Testis (tissue), 3 donors: ENCODE results near the gene SLC25A25. TPM values are rescaled to one million over a fixed set of nuclear protein-coding genes. Genes with fewer than 3 reads are reported as not detected.
A peak's percentile ranks its signal among the peaks of the same experiment; 100 is the strongest.
"Not testable (repeated sequence)": the region's sequence is repeated elsewhere in the genome, so short reads cannot be mapped to it uniquely, and the experiment has no call there.

Source experiments
- DNase-seq: peaks from one replicate; pipeline ENCODE4 v3.0.0-alpha.2; 2019
- H3K27ac ChIP-seq, 2 donors: fragments of 200-600 bp; sonication (generic); one replicate each; pipeline ENCODE4 v1.5.1; 2019
- H3K27me3 ChIP-seq: fragments of 200-600 bp; sonication (generic); one replicate; pipeline ENCODE4 v1.5.1; 2019
- H3K36me3 ChIP-seq: fragments of 200-600 bp; sonication (generic); one replicate; pipeline ENCODE4 v1.5.1; 2017; ENCODE audit warnings: low read depth; ENCODE audit errors: missing control alignments
- H3K4me1 ChIP-seq: fragments of 200-600 bp; sonication (generic); one replicate; pipeline ENCODE4 v1.5.1; 2019
- H3K4me3 ChIP-seq, 2 donors: fragments of 200-600 bp; sonication (generic); one replicate each; pipeline ENCODE4 v1.5.1; 2017 to 2019
- H3K9me3 ChIP-seq: fragments of 200-600 bp; sonication (generic); one replicate; pipeline ENCODE4 v1.5.1; 2017
- CTCF ChIP-seq, 3 experiments: fragments of 450-650 bp in 2 of 3; fragments of 200-600 bp in 1 of 3; sonication (generic) in 1 of 3; IDR thresholded peaks; one replicate each; pipeline ENCODE4 v1.5.1; 2016 to 2019; ENCODE audit warnings: antibody characterized with exemption in 3 of 3, mild to moderate bottlenecking in 2 of 3, moderate library complexity in 1 of 3
- POLR2A ChIP-seq: fragments of 450-650 bp; IDR thresholded peaks from one replicate; pipeline ENCODE4 v1.6.1; 2017; ENCODE audit warnings: antibody characterized with exemption, mild to moderate bottlenecking, moderate library complexity
- WGBS, 2 donors: methylation state at CpG; one replicate each; pipeline ENCODE4 v1.1.5; 2018; 5-methylcytosine and 5-hydroxymethylcytosine counted together
- intact Hi-C: fragments of 100-400 bp; cut with DNase I; formaldehyde crosslinking; loops from one replicate; pipeline ENCODE4 v1.15.1; 2023; ENCODE audit warnings: low total_unique reads
- polyA plus RNA-seq: library from polyadenylated mRNA; stranded (reverse); fragments of 350-450 nt; fragmentation: Illumina TruSeq; extraction: RNeasy Lipid Tissue Mini Kit (QIAGEN cat#74804); gene quantifications from one replicate; pipeline ENCODE4 v1.2.3, GENCODE V29; 2014; ENCODE audit warnings: low read depth, low replicate concordance; ENCODE audit not compliant: insufficient read depth
- total RNA-seq, 2 donors: library from RNA; depleted of rRNA; stranded (reverse); fragments of >200 nt; gene quantifications; one replicate each; pipeline ENCODE4 v1.2.3, GENCODE V29; 2016

The SLC25A25 gene
- total and polyA plus RNA-seq, 3 donors from 2014 or later: 15.0 to 21.1 (median 19.1) TPM

GRCh38 chr9:128027705-128028104, 40.3 kb upstream of the SLC25A25 start:
- no peaks in the 10 kb centered on the region for H3K9me3 ChIP-seq
- intact Hi-C loops: no loop called here
- no peak for DNase-seq
- 95% methylated on average over 4 of the region's 4 CpGs for WGBS, 2 donors
- TF ChIP-seq POLR2A (no peak), CTCF (IDR thresholded peaks at IDR 0.05) (no peak)
- H3K4me1 ChIP-seq: peaks cover 4% of the 10 kb centered on the region
- no peaks in the 10 kb centered on the region for H3K36me3 ChIP-seq
- H3K4me3 ChIP-seq: no peak overlapping the region
- no peaks in the 10 kb centered on the region for H3K27me3 ChIP-seq
- no peak overlapping the region for H3K27ac ChIP-seq

GRCh38 chr9:128033609-128034008, 34.4 kb upstream of the SLC25A25 start:
- Histone ChIP-seq H3K27me3 (no peaks in the 10 kb centered on the region), H3K27ac (no peak overlapping the region), H3K9me3 (no peaks in the 10 kb centered on the region), H3K36me3 (no peaks in the 10 kb centered on the region), H3K4me3 (no peak overlapping the region), H3K4me1 (no peaks in the 10 kb centered on the region)
- WGBS, 2 donors: 98 to 99% methylated on average over 4 of the region's 4 CpGs
- TF ChIP-seq CTCF (IDR thresholded peaks at IDR 0.05) (no peak), POLR2A (no peak)
- DNase-seq: no peak
- intact Hi-C loops: loop anchor here (5.0 kb wide), 1 partner anchor 86 kb away; no protein-coding TSS in a partner anchor

- no peak overlapping the region for H3K4me3 ChIP-seq
- DNase-seq: peak; percentile 83
- no peaks in the 10 kb centered on the region for H3K9me3 ChIP-seq
- H3K36me3 ChIP-seq: no peaks in the 10 kb centered on the region
- no peaks in the 10 kb centered on the region for H3K4me1 ChIP-seq
- no peaks in the 10 kb centered on the region for H3K27me3 ChIP-seq
- intact Hi-C loops: loop anchor here (5.0 kb wide), 1 partner anchor 88 kb away; no protein-coding TSS in a partner anchor
- H3K27ac ChIP-seq: no peak overlapping the region
- peak; percentile 91 to 96 (median 93) for TF ChIP-seq CTCF (IDR thresholded peaks at IDR 0.05)
- no peak for TF ChIP-seq POLR2A
- WGBS, 2 donors: 39 to 45% methylated on average over 3 to 8 of the region's 8 CpGs
These were observed 33.0 kb upstream of the SLC25A25 start for GRCh38 chr9:128034821-128035652.

- intact Hi-C loops, H3K4me3 ChIP-seq, H3K36me3 ChIP-seq: not testable (repeated sequence)
These were observed 31.5 kb upstream of the SLC25A25 start for GRCh38 chr9:128036522-128036921.

GRCh38 chr9:128040783-128041182, 27.2 kb upstream of the SLC25A25 start:
- DNase-seq, H3K27ac ChIP-seq, H3K36me3 ChIP-seq, H3K4me3 ChIP-seq, H3K27me3 ChIP-seq, intact Hi-C loops, H3K9me3 ChIP-seq: not testable (repeated sequence)
- 65 to 67% methylated on average over 3 of the region's 3 CpGs for WGBS, 2 donors
- peaks cover 13% of the 10 kb centered on the region for H3K4me1 ChIP-seq

More at GRCh38 chr9:128036522-128036921, 31.5 kb upstream of the SLC25A25 start:
- not testable (repeated sequence) for H3K27me3 ChIP-seq, H3K4me1 ChIP-seq, DNase-seq, H3K9me3 ChIP-seq, H3K27ac ChIP-seq
- WGBS, 2 donors: 89 to 91% methylated on average over 3 of the region's 3 CpGs
